Skin epidermis (tissue), 12 donors: Measurements from ENCODE around the gene GOLGA3.
"Not testable (repeated sequence)": the region's sequence is repeated elsewhere in the genome, so short reads cannot be mapped to it uniquely, and the experiment has no call there.

Source experiments
- H3K27ac ChIP-seq, 21 experiments: fragments of 200-600 bp; sonication (generic) in 11 of 21; one replicate each; pipeline ENCODE4 v1.5.0; 2020; ENCODE audit warnings: mild to moderate bottlenecking in 3 of 21, inconsistent platforms in 2 of 21, moderate library complexity in 2 of 21
- H3K4me3 ChIP-seq, 7 experiments: fragments of 200-600 bp; sonication (generic) in 2 of 7; one replicate each; pipeline ENCODE4 v1.5.0; 2020; ENCODE audit warnings: inconsistent platforms in 2 of 7, mild to moderate bottlenecking in 2 of 7, moderate library complexity in 1 of 7

GOLGA3 gene

GRCh38 chr12:132825861-132826260 lies 2.8 kb downstream of the GOLGA3 start:
- H3K27ac ChIP-seq: no peak overlapping the region
- H3K4me3 ChIP-seq: no peak overlapping the region

GRCh38 chr12:132825089-132825488 lies 3.6 kb downstream of the GOLGA3 start:
- Histone ChIP-seq H3K27ac (no peak overlapping the region), H3K4me3 (no peak overlapping the region)

- no peak overlapping the region for H3K4me3 ChIP-seq
- no peak overlapping the region for H3K27ac ChIP-seq
These were observed 4.6 kb downstream of the GOLGA3 start for GRCh38 chr12:132824053-132824452.

GRCh38 chr12:132818562-132818961 lies 10.1 kb downstream of the GOLGA3 start:
- H3K27ac ChIP-seq: no peak overlapping the region
- H3K4me3 ChIP-seq: no peak overlapping the region

GRCh38 chr12:132814232-132814631 lies 14.4 kb downstream of the GOLGA3 start:
- Histone ChIP-seq H3K27ac (no peak overlapping the region), H3K4me3 (no peak overlapping the region)

GRCh38 chr12:132813443-132813842 lies 15.2 kb downstream of the GOLGA3 start:
- Histone ChIP-seq H3K27ac (no peak overlapping the region), H3K4me3 (no peak overlapping the region)

GRCh38 chr12:132812631-132813305 lies 15.9 kb downstream of the GOLGA3 start:
- H3K27ac ChIP-seq: no peak overlapping the region
- no peak overlapping the region for H3K4me3 ChIP-seq

- not testable (repeated sequence) for H3K27ac ChIP-seq, H3K4me3 ChIP-seq
These were observed 19.3 kb downstream of the GOLGA3 start for GRCh38 chr12:132809391-132809790.

- Histone ChIP-seq H3K4me3 (no peak overlapping the region), H3K27ac (no peak overlapping the region)
These were observed 21.2 kb downstream of the GOLGA3 start for GRCh38 chr12:132807295-132808092.

- Histone ChIP-seq H3K4me3 (no peak overlapping the region), H3K27ac (no peak overlapping the region)
These were observed 21.8 kb downstream of the GOLGA3 start for GRCh38 chr12:132806857-132807256.

- Histone ChIP-seq H3K4me3 (no peak overlapping the region), H3K27ac (no peak overlapping the region)
These were observed 24.2 kb downstream of the GOLGA3 start for GRCh38 chr12:132804426-132804861.

- Histone ChIP-seq H3K27ac (no peak overlapping the region), H3K4me3 (no peak overlapping the region)
These were observed 24.8 kb downstream of the GOLGA3 start for GRCh38 chr12:132803888-132804287.

GRCh38 chr12:132803125-132803524 lies 25.5 kb downstream of the GOLGA3 start:
- Histone ChIP-seq H3K27ac (no peak overlapping the region), H3K4me3 (no peak overlapping the region)

- Histone ChIP-seq H3K4me3 (no peak overlapping the region), H3K27ac (no peak overlapping the region)
These were observed 26.9 kb downstream of the GOLGA3 start for GRCh38 chr12:132801741-132802140.

GRCh38 chr12:132798836-132799235 lies 29.8 kb downstream of the GOLGA3 start:
- Histone ChIP-seq H3K4me3 (no peak overlapping the region), H3K27ac (no peak overlapping the region)

GRCh38 chr12:132797820-132798570 lies 30.7 kb downstream of the GOLGA3 start:
- H3K4me3 ChIP-seq: no peak overlapping the region

GRCh38 chr12:132795847-132796246 lies 32.8 kb downstream of the GOLGA3 start:
- Histone ChIP-seq H3K4me3 (no peak overlapping the region), H3K27ac (no peak overlapping the region)

More at GRCh38 chr12:132797820-132798570, 30.7 kb downstream of the GOLGA3 start:
- no peak overlapping the region for H3K27ac ChIP-seq

GRCh38 chr12:132791940-132792339 lies 36.7 kb downstream of the GOLGA3 start:
- H3K27ac ChIP-seq, H3K4me3 ChIP-seq: not testable (repeated sequence)

GRCh38 chr12:132789099-132789471 lies 39.6 kb downstream of the GOLGA3 start:
- Histone ChIP-seq H3K4me3 (no peak overlapping the region), H3K27ac (no peak overlapping the region)

GRCh38 chr12:132788375-132789098 lies 40.1 kb downstream of the GOLGA3 start:
- H3K4me3 ChIP-seq: no peak overlapping the region

More at GRCh38 chr12:132788375-132789098, 40.1 kb downstream of the GOLGA3 start:
- H3K27ac ChIP-seq: no peak overlapping the region
